GM12874 (cell line): ENCODE measurements around the gene MLXIPL.

Experiments
- CTCF ChIP-seq: IDR thresholded peaks from 2 replicates; pipeline ENCODE4 v1.5.1; 2011; ENCODE audit warnings: low read depth, mild to moderate bottlenecking, control low read depth, low read length, moderate library complexity; ENCODE audit not compliant: insufficient read depth

The MLXIPL gene

DNA sequence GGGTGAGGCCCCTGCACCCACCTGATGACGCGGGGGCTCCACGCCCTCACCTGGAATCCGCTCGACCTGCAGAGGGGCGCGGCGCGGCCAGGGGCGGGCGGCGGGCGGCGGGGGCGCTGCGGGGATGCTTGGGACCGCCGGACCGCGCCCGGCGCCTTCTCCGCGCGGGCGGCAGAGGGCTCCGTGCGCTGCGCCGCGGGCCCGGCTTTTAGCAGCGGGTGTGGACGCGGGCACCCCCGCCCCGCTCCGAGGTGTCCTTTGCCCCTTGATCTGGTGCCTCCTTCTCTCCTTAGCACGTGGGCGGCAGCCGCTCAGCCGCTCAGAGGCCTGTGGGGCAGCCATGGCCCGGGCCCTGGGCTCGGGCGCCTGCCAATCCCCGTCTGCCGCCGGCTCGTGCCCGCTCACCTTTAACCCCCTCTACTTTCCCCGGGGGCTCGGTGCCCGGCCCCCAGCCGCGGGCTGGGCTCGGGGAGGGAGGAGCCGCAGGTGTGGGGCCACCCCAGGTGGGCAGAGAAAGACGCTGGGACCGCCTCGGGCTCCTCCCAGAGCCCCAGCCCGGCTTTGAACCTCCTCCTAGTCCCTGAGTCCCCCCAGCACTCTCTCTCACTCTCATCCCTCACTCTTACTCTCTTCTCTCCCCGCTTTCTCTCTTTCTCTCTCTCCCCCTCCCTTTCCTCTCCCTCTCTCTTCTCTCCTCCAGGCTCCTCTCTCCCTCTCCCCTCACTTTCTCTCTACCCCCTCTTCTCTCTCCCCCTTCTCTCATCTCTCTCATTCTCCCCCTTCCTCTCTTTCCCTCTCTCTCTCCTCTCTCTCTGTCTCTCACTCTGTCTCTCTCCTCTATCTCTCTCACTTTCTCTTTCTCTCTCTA lies 23.6 kb upstream of the MLXIPL start:
- 0 out of 2 replicates have a peak, but pooled peaks have one; percentile 2 for TF ChIP-seq CTCF

DNA sequence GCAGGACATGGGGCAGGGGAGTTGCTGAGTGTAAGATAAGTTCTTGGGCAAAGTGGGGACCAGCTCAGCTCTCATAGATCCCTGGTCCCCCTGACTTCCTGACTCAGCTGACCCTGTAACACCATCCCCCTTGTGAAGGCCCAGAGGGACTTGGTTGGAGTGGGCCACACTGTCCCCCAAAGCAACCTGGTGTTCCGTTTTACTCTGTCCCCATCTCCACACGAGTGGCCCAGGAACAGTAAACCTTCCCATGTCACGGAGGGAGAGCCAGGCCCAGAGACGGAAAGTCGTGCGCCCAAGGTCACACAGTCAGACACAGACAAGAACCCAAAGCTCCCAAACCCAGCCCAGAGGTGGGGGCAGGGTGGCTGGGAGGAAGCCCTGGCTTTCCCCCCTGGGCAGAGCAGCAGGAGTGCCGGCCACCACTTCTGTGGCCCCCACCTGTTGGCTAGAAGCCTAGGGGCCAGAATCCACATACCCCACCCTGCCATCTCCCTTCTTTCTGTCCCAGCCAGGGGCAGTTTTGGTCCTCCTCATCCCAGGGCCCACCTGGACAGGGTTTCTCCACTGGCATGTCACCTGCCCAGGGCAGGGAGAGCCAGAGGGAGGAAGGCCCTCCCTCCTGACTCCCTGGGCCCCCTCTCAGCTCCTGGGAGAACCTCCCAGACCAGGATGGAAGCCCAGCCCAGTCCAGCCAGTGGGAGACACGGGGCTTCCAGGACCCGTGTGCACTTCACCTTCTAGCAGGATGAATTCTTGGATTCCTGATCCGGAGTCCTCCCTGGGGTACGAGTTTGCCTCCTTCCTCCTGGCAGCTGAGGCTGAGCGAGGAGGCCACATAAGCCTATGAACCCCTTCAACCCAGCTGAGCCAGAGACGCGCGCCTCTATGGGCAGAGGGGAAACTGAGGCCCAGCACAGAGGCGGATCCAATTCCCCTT lies 22.7 kb upstream of the MLXIPL start:
- TF ChIP-seq CTCF = no peak

DNA sequence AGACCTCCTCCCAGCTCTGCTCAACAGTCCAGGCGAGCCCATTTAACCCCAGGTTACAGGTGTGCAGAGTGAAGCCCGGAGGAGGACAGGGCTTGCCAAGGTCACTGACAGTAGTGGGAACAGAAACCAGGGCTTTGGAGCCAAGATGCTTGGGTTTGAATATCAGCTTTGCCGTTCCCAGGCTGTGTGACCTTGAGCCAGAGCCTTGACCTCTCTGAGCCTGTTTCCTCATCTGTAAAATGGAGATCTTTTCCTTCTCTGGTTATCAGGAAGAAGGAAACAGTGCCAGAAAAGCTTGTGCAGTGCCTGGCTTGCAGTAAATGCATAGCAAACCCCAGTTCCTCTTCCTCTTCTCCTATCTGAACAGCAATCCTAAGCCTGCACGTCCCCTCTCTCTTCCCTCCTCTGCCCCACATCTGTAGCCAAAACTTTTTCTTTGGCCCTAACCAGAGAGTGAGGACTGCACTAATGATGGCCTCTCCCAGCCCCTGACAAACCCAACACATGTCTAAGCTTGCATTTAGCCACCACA lies 21.4 kb upstream of the MLXIPL start:
- TF ChIP-seq CTCF = no peak

DNA sequence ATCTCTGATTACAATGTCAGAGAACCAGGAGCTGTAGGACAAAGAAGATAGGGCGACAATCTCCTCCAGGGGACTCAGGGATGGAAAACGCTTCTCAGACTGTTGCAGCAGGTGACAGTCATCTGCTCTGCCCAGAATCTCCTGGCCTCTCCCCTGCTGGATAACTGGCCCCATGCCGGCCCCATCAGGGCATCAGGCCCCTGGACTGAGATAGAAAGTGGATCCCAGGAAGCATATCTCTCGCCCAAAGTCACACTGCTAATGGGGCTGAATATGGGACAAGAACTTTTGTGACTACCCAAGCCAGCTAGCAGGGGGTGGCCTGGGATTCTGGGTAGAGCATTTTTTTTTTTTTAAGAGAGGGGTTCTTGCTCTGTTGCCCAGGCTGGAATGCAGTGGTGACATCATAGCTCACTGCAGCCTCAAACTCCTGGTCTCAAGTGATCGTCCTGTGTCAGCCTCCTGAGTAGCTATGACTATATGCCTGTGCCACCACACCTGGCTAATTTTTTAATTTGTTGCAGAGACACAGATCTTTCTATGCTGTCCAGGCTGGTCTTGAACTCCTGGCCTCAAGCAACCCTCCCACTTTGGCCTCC lies 20.5 kb upstream of the MLXIPL start:
- no peak for TF ChIP-seq CTCF

DNA sequence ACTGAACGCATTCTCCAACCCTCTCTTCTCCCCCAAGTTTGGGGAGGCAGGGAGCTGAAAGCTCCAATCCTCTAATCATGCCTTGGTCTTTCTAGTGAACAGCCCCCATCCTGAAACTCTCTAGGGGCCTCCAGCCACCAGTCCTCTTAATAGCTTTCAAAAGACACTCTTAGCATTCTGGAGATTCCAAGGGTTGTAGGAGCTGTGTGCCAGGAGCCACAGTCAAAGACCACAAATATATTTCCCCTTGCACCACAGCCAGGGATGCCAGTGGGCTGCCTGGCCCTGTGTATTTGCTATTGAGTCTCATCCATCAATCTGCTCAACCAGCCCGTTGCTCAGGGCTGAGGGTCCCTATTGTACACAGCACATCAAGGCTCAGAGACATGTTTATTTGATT lies 18.5 kb upstream of the MLXIPL start:
- no peak for TF ChIP-seq CTCF

- no peak for TF ChIP-seq CTCF
Measured at GRCh38 chr7:73638911-73639310, 14.6 kb upstream of the MLXIPL start.
